ENCODE measurements around the gene CAP2.

- TF ChIP-seq CTCF (IDR thresholded peaks at IDR 0.05) (no peak), POLR2AphosphoS5 (IDR thresholded peaks at IDR 0.05) (no peak), EP300 (IDR thresholded peaks at IDR 0.05; ENCODE audit: low read depth) (no peak)
These were observed 34.9 kb upstream of the CAP2 start for GRCh38 chr6:17358515-17358914.

Data from transverse colon (tissue), 4 donors.